Astrocyte (in vitro differentiated cells and primary cell): ENCODE data around the gene CDH22.

Experiments used
- CTCF ChIP-seq: IDR thresholded peaks from 2 replicates; pipeline ENCODE4 v1.5.1; 2011; ENCODE audit warnings: low read depth, mild to moderate bottlenecking, inconsistent platforms, low read length, moderate library complexity; ENCODE audit not compliant: insufficient read depth
- EZH2 ChIP-seq: IDR thresholded peaks from 2 replicates; pipeline ENCODE4 v1.6.1; 2012; ENCODE audit warnings: mild to moderate bottlenecking, low read length, inconsistent platforms; ENCODE audit not compliant: insufficient read depth

GRCh38 chr20:46286977-46287376 is 21.3 kb downstream of the CDH22 start:
- TF ChIP-seq EZH2 (no peak), CTCF (no peak)
